Measurements from ENCODE around the gene RUNX3.

DNA sequence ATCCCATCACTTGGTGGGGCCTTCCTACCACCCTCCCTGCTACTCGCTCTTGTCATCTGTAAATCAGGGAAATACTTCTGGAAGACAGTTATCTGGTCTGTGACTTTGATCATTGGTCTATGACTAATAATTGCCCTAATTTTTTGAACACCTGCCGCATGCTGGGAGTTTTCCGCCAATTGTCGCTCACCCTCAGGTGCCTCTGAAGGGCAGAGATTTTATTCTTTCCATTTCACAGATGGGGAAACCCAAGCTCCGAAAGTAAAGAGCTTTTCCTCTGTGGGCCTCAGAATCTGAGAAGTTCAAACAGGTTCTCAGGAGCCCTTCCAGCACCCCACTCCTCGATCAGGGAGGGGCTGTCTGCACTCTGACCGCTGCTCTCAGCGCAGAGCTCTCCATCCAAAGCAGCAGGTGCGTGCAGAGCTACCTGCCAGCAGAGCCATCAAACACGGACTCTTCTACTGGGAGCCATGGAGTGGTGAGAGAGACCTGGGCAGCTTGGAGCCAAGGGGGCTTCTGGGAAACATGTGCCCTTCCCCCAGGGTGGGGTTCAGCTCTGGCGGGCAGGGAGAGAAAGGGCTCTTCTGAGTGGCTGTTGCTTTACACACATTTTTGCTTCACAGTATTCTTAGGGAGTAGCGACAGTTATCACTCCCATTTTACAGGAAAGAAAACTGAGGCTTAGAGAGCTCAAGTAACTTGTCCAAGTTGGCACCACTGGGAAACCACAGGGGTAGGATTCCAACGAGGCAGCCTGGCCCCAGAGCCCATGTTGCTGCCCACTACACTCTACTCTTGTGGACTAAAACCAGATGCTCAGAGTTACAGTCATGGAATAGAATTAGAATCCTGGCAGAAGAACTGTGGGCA lies 5.8 kb upstream of the RUNX3 start:
- TF ChIP-seq, protein P1, sequence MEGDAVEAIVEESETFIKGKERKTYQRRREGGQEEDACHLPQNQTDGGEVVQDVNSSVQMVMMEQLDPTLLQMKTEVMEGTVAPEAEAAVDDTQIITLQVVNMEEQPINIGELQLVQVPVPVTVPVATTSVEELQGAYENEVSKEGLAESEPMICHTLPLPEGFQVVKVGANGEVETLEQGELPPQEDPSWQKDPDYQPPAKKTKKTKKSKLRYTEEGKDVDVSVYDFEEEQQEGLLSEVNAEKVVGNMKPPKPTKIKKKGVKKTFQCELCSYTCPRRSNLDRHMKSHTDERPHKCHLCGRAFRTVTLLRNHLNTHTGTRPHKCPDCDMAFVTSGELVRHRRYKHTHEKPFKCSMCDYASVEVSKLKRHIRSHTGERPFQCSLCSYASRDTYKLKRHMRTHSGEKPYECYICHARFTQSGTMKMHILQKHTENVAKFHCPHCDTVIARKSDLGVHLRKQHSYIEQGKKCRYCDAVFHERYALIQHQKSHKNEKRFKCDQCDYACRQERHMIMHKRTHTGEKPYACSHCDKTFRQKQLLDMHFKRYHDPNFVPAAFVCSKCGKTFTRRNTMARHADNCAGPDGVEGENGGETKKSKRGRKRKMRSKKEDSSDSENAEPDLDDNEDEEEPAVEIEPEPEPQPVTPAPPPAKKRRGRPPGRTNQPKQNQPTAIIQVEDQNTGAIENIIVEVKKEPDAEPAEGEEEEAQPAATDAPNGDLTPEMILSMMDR (optimal IDR thresholded peaks at IDR 0.05 in 1 of 3, IDR thresholded peaks at IDR 0.05 in 1 of 3, conservative IDR thresholded peaks at IDR 0.05 in 1 of 3; ENCODE audit: extremely low read depth in 1 of 3, insufficient read depth in 2 of 3, low read length in 3 of 3), result no peak
- no peak for TF ChIP-seq EZH2 (IDR thresholded peaks at IDR 0.05; ENCODE audit: low read length)

Data from keratinocyte (primary cell).